H1 (cell line): ENCODE measurements around the gene GTF2F2.

ENCODE experiments used
- CBX5 ChIP-seq: fragments of 300-800, 300-1000 bp; sonication (generic); IDR thresholded peaks from 2 replicates; pipeline ENCODE4 v1.7.1; 2016; ENCODE audit warnings: antibody characterized with exemption, low read length, low read depth
- EP300 ChIP-seq, 2 experiments: IDR thresholded peaks; 1 replicate in 1 of 2; 2 replicates in 1 of 2; pipeline ENCODE4 v1.6.1; 2011 to 2012; ENCODE audit warnings: low read depth in 2 of 2, low read length in 2 of 2, mild to moderate bottlenecking in 2 of 2, borderline replicate concordance in 1 of 2, inconsistent platforms in 1 of 2, moderate library complexity in 1 of 2
- EZH2 ChIP-seq: fragments of 200-600 bp; sonication (generic); IDR thresholded peaks from 2 replicates; pipeline ENCODE4 v1.7.1; 2012; ENCODE audit warnings: low read depth, mild to moderate bottlenecking, moderate library complexity, low read length, inconsistent platforms; ENCODE audit not compliant: severe bottlenecking
- GABPA ChIP-seq: IDR thresholded peaks from 2 replicates; pipeline ENCODE4 v1.6.1; 2011; ENCODE audit warnings: mild to moderate bottlenecking, low read length, moderate library complexity, borderline replicate concordance; ENCODE audit not compliant: insufficient read depth
- POLR2A ChIP-seq, 2 experiments: IDR thresholded peaks; 1 replicate in 1 of 2; 2 replicates in 1 of 2; pipeline ENCODE4 v1.6.1; 2011; ENCODE audit warnings: low read depth in 2 of 2, low read length in 2 of 2, mild to moderate bottlenecking in 2 of 2; ENCODE audit errors: control extremely low read depth in 1 of 2
- POLR2AphosphoS5 ChIP-seq: IDR thresholded peaks from 2 replicates; pipeline ENCODE4 v1.6.1; 2011; ENCODE audit warnings: low read depth, low read length
- SUZ12 ChIP-seq: fragments of 200-600 bp; sonication (generic); IDR thresholded peaks from 2 replicates; pipeline ENCODE4 v1.6.1; 2012; ENCODE audit warnings: mild to moderate bottlenecking, inconsistent platforms, low read length, moderate library complexity, mixed read lengths
- TAF1 ChIP-seq: IDR thresholded peaks from 2 replicates; pipeline ENCODE4 v1.6.1; 2011; ENCODE audit warnings: mild to moderate bottlenecking, low read depth, low read length
- TF ChIP-seq, protein P1 (sequence below), 3 experiments: IDR thresholded peaks; 1 replicate in 2 of 3; 2 replicates in 1 of 3; pipeline versions ENCODE4 v1.5.1 to v1.6.1; 2011; ENCODE audit warnings: low read length in 3 of 3, mild to moderate bottlenecking in 3 of 3, inconsistent platforms in 2 of 3, low read depth in 1 of 3, moderate library complexity in 1 of 3; ENCODE audit not compliant: insufficient read depth in 1 of 3; ENCODE audit errors: control extremely low read depth in 1 of 3

DNA sequence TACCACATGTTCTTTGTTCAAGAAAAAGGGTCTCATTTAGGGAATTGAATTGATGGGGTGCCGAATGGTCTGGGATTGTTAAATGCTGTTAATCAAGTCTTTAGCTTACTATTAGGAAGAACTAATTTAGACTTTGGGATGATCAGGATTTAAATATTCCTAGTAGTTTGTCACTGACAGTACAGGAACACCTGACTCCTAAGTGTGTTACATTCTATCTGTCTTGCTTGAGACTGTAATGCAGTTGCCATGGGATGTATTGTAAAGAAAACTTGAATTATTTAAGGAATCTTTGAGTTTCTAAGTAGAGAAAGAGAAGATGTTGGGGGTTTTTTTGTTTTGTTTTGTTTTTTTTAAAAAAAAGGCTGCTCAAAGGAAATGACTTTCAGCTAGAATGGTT, 98.4 kb downstream of the GTF2F2 start:
- TF ChIP-seq EZH2, result no peak
- no peak for TF ChIP-seq POLR2AphosphoS5
- TF ChIP-seq, protein P1, sequence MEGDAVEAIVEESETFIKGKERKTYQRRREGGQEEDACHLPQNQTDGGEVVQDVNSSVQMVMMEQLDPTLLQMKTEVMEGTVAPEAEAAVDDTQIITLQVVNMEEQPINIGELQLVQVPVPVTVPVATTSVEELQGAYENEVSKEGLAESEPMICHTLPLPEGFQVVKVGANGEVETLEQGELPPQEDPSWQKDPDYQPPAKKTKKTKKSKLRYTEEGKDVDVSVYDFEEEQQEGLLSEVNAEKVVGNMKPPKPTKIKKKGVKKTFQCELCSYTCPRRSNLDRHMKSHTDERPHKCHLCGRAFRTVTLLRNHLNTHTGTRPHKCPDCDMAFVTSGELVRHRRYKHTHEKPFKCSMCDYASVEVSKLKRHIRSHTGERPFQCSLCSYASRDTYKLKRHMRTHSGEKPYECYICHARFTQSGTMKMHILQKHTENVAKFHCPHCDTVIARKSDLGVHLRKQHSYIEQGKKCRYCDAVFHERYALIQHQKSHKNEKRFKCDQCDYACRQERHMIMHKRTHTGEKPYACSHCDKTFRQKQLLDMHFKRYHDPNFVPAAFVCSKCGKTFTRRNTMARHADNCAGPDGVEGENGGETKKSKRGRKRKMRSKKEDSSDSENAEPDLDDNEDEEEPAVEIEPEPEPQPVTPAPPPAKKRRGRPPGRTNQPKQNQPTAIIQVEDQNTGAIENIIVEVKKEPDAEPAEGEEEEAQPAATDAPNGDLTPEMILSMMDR (IDR thresholded peaks at IDR 0.05; ENCODE audit: control extremely low read depth in 1 of 3, insufficient read depth in 1 of 3, low read depth in 1 of 3, low read length in 3 of 3), result no peak
- no peak for TF ChIP-seq SUZ12
- TF ChIP-seq TAF1, result no peak
- no peak for TF ChIP-seq EP300 (IDR thresholded peaks at IDR 0.05; ENCODE audit: borderline replicate concordance in 1 of 2, low read depth in 2 of 2, low read length in 2 of 2)
- no peak for TF ChIP-seq POLR2A (IDR thresholded peaks at IDR 0.05; ENCODE audit: control extremely low read depth in 1 of 2, low read depth in 2 of 2, low read length in 2 of 2)
- TF ChIP-seq CBX5, result no peak
- no peak for TF ChIP-seq GABPA
